ENCODE data around the gene UFC1. TPM values are rescaled to one million over a fixed set of nuclear protein-coding genes. Genes with fewer than 3 reads are reported as not detected.

Gene UFC1
- total RNA-seq, 1 experiment from 2014 or later = 68.2 TPM

DNA sequence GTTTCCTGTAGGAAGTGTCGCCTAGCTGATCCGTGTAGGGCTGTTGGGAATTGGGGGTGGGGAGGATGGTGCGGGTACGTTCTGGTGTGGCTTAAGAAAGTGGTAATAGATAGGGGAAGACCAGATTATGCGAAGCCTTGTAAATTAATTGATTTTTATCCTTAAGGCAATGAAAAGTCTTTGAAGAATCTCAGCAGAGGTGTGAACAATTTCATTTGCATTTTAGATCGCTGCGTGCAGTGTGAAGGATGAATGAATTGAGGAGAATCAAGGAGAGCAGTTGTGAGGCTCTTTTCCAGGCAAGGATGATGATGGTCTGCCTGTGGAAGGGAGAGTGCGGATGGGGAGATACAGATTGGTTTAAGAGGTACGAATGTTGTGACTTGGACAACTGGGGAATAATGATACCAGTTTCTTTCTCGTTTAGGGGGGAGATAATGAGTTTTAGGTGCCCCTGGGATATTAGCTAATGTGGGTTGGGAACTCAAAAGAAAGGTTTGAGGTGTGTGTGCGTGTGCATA is 20.5 kb upstream of the UFC1 start:
- DNase-seq (ENCODE audit: low read depth) = no peak

- DNase-seq (ENCODE audit: low read depth) = no peak
These were observed 15.9 kb upstream of the UFC1 start for GRCh38 chr1:161137881-161138280.

- DNase-seq (ENCODE audit: low read depth) = no peak
These were observed 15.3 kb upstream of the UFC1 start for GRCh38 chr1:161138431-161138830.

DNA sequence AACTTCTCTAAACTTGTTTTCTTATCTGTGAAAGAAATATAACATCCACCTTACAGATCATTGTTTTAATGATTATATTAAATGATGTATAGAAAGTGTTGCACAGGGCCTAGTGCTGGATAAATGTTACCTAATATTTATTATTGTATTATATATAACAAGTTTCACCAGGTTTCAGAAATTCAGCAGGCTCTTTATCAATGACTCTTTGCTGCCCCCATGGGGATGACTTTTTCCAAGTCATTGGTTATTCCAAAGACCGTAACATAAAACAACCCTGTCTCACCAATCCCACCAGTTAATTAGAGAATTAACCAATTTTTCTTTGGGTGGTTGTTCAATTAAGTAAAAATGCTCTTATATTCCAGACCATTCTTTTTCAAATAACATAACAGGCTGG is 14.0 kb upstream of the UFC1 start:
- peak; percentile 48 for DNase-seq (ENCODE audit: low read depth)

- no peak for DNase-seq (ENCODE audit: low read depth)
These were observed 12.9 kb upstream of the UFC1 start for GRCh38 chr1:161140755-161141400.

GRCh38 chr1:161145832-161146231 is 7.9 kb upstream of the UFC1 start:
- DNase-seq (ENCODE audit: low read depth) = no peak

- DNase-seq (ENCODE audit: low read depth) = no peak
These were observed 602 bp upstream of the UFC1 start for GRCh38 chr1:161153176-161153575.

- no peak for DNase-seq (ENCODE audit: low read depth)
These were observed 4.1 kb downstream of the UFC1 start for GRCh38 chr1:161157867-161158266.

- no peak for DNase-seq (ENCODE audit: low read depth)
These were observed 4.7 kb downstream of the UFC1 start for GRCh38 chr1:161158316-161159010.

GRCh38 chr1:161159087-161159912 is 5.5 kb downstream of the UFC1 start, which contains the start of gene USP21:
Gene USP21, plus strand, starts transcription at chr1:161159500. Its CDS starts 1,141 bp downstream, at chr1:161160641.
- DNase-seq (ENCODE audit: low read depth) = peak; percentile 78

- no peak for DNase-seq (ENCODE audit: low read depth)
These were observed 6.1 kb downstream of the UFC1 start for GRCh38 chr1:161159913-161160243.

GRCh38 chr1:161160671-161161145 is 6.9 kb downstream of the UFC1 start:
- DNase-seq (ENCODE audit: low read depth) = no peak

GRCh38 chr1:161161652-161162051 is 7.9 kb downstream of the UFC1 start:
- DNase-seq (ENCODE audit: low read depth) = no peak

DNA sequence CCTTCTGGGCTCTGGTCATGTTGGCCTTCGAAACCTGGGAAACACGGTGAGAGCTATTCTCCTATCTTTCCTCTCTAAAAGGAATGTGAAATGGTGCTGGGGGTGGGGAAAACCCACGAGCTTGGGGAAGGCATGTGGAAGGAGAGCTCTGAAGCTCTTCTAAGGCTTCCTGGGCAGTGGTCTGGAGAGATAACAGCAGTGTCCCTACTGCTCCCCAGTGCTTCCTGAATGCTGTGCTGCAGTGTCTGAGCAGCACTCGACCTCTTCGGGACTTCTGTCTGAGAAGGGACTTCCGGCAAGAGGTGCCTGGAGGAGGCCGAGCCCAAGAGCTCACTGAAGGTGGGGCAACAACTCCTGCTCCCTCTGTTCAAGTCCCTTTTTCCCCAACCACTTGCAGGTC is 8.3 kb downstream of the UFC1 start:
- no peak for DNase-seq (ENCODE audit: low read depth)

DNA sequence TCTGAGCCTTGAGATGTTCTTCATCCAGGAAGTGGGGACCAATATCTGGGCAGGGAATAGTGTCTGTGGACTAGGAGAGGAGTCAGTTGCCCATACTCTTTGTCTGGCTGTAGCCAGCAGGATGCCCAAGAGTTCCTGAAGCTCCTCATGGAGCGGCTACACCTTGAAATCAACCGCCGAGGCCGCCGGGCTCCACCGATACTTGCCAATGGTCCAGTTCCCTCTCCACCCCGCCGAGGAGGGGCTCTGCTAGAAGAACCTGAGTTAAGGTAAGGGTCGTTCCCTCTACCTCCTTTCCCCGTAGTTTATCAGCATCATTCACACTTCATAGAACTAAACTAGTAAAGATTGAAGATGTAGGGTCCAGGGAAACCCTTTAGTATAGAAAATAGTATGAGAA is 9.0 kb downstream of the UFC1 start:
- no peak for DNase-seq (ENCODE audit: low read depth)

- no peak for DNase-seq (ENCODE audit: low read depth)
These were observed 10.0 kb downstream of the UFC1 start for GRCh38 chr1:161163793-161164192.

- no peak for DNase-seq (ENCODE audit: low read depth)
These were observed 11.3 kb downstream of the UFC1 start for GRCh38 chr1:161164901-161165610.

DNA sequence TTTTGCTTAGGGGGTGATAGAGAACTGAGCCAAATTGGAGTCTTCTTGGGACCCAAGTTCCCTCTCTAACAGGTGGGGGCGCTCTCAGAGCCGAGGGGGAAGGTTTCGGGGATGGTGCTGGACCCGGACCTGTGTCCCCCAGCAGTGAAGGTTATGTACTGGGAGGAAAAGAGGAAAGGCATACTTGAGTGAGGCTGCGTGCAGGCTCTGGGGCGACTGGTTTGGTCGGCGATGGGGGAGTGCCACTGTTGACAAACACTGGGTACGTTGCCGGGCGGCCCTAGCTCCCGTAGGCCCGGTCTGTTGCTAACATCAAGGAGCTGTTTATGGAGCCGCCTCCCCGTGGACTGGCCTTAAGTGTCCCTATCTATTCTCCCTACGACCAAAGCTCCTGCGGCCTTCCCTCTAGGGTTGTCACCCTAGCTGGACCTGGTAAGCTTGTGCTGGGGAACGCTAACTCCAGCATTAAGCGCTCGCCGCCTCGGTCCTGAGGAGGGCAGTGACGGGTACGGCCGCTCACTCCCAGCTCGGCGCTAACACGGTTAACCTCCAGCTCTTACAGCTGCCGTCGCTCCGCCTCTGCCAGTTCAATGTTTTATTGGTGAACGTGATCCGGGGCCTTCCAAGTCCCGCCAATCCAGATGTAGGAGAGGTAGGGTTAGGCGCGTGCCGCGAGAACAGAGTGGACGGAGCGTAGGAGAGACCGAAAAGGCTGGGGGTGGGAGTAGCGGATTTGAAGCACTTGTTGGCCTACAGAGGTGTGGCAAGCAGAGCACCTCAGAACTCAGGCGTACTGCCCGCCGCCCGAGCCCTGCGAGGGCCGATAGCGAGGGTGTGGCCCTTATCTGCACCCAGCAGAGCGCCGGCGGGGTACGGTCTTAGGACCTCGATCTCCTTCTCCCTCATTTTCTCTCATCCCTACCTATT is 12.2 kb downstream of the UFC1 start, which contains the start of gene PPOX:
TSS of gene PPOX (plus strand) at position 685 of the 927 bp plus-strand sequence. CDS start 422 bp downstream, outside the sequence.
- DNase-seq (ENCODE audit: low read depth) = peak; percentile 98

DNA sequence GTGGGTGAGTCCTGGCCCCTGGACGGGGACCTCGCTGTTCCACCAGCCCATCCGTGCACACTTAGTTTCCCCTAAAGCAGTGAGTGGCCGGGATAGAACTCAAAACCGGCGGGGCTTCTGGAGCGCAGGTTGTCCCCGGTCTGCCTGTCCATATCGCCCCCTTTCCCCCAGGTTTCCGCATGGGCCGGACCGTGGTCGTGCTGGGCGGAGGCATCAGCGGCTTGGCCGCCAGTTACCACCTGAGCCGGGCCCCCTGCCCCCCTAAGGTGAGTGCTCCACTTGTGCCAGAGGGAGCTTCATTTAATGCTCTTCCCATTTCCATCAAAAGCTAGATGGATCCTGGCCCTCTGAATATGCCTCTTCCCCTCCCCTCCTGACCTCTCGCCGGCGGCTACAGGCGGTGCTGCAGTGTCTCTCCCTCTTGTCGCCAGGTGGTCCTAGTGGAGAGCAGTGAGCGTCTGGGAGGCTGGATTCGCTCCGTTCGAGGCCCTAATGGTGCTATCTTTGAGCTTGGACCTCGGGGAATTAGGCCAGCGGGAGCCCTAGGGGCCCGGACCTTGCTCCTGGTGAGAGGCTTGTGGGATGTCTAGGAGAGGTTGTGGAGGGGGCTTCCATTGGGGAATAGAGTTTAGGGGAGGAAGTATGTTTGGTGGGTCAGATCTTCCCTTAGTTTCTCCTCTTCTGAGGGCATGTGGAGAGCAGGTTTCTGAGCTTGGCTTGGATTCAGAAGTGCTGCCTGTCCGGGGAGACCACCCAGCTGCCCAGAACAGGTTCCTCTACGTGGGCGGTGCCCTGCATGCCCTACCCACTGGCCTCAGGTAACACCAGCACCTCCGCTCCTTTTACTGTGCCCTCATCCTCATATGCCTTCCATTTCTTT is 13.1 kb downstream of the UFC1 start:
- no peak for DNase-seq (ENCODE audit: low read depth)
